ENCODE results near the gene PSMD1. TPM values are rescaled to one million over a fixed set of nuclear protein-coding genes. Genes with fewer than 3 reads are reported as not detected.

The PSMD1 gene
- total RNA-seq, 2 donors from 2014 or later: 47.1 to 73.1 TPM

DNA sequence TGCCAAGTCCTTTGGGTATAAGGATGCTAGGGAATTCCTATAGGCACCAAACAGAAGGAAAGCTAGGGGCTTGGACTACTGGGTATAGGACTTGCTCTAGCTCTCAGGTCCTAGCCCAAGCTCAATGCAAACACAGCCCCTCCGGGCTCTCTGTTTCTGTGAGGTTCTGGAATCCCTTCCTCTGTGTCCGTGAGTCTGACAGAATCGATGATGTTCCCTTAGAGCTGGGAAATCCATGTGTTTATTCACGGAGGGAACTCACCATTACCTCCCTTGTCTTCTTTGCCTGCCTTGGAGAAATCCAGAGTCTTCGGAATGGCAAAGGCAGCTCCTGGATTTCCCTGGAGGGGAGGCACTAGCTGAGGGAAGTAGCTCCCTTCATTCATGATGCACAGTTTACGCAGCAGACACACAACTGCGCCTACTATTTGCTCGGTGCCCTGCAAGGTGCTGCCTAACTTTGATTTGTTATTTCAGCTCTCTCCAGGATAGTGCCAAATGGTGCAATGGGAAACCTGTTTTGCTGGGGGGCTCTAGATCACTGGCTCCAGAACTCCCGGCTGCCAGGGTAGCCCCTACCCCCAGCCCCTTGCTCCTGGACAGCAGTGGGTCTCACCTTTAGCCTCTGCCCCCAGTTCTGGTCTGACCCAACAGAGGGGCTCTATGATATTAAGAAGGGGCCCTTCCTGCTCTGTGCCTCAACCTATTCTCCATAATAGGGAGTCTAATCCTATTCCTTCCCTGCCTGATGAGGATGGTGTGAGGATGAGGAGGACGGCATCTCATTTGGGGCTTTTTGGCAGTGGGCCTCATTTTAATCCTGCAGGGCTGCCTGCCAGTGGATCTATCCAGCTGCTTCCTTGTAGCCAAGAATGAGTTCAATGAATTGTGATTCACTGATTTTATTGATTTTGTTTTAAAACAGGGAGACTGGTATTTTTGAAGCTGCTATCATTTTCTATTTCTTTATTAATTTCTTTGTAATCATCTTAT, 8.4 kb upstream of the PSMD1 start:
- H3K36me3 ChIP-seq: no peaks in the 10 kb centered on the region
- H3K4me1 ChIP-seq (replicated peaks): peaks cover 4% of the 10 kb centered on the region
- H3K9me3 ChIP-seq: no peaks in the 10 kb centered on the region
- no peak overlapping the region for H3K27ac ChIP-seq
- intact Hi-C loops (cut with DNase I): no loop called here
- no peak overlapping the region for H3K4me3 ChIP-seq
- DNase-seq (ENCODE audit: low spot score): no peak
- 67% methylated on average over 10 of the region's 10 CpGs for WGBS
- H3K27me3 ChIP-seq (replicated peaks; ENCODE audit: insufficient read depth): no peaks in the 10 kb centered on the region
- TF ChIP-seq POLR2A (IDR thresholded peaks at IDR 0.05) (no peak), POLR2AphosphoS5 (IDR thresholded peaks at IDR 0.05) (no peak)
- TF ChIP-seq, protein P1, sequence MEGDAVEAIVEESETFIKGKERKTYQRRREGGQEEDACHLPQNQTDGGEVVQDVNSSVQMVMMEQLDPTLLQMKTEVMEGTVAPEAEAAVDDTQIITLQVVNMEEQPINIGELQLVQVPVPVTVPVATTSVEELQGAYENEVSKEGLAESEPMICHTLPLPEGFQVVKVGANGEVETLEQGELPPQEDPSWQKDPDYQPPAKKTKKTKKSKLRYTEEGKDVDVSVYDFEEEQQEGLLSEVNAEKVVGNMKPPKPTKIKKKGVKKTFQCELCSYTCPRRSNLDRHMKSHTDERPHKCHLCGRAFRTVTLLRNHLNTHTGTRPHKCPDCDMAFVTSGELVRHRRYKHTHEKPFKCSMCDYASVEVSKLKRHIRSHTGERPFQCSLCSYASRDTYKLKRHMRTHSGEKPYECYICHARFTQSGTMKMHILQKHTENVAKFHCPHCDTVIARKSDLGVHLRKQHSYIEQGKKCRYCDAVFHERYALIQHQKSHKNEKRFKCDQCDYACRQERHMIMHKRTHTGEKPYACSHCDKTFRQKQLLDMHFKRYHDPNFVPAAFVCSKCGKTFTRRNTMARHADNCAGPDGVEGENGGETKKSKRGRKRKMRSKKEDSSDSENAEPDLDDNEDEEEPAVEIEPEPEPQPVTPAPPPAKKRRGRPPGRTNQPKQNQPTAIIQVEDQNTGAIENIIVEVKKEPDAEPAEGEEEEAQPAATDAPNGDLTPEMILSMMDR (IDR thresholded peaks at IDR 0.05): no peak

DNA sequence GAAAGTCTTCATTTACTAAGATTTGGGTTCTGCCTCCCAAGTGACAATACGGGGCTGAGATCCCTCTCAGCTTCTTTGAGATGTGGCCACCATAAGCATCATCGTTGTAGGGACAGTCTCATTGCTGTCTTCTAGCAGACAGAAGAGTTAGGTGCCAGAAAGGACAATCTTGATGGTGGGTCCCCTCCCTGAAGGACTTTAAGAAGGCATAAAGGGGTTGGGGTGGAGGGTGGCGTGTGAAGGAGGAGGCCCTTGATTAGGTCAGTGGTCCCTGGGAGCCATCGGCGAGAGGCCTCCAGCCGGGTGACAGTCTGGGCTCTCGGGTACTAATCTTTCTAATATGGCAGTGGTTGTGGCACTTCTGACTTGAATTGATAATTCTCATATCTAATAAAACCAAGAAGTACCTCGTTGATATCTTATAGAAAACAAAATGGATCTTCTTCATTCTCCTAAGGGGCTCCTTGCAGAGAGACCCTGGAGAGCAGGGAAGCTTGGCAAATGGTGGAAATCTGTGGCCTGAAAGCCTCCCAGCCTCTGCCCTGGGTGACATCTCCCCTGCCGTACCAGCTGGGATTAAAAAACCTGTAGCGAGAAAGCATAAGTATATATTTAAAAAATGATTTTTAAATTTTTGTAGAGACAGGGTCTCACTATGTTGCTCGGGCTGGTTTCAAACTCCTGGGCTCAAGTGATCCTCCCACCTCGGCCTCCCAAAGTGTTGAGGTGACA, 7.2 kb upstream of the PSMD1 start:
- H3K4me3 ChIP-seq: no peak overlapping the region
- TF ChIP-seq, protein P1 (IDR thresholded peaks at IDR 0.05): no peak
- no peak for TF ChIP-seq POLR2AphosphoS5 (IDR thresholded peaks at IDR 0.05)
- no peak for TF ChIP-seq POLR2A (IDR thresholded peaks at IDR 0.05)
- H3K27ac ChIP-seq: no peak overlapping the region
- H3K4me1 ChIP-seq (replicated peaks): peaks cover 4% of the 10 kb centered on the region
- no peaks in the 10 kb centered on the region for H3K9me3 ChIP-seq
- no peak for DNase-seq (ENCODE audit: low spot score)
- 89% methylated on average over 12 of the region's 12 CpGs for WGBS
- H3K36me3 ChIP-seq: no peaks in the 10 kb centered on the region
- H3K27me3 ChIP-seq (replicated peaks; ENCODE audit: insufficient read depth): no peaks in the 10 kb centered on the region
- intact Hi-C loops (cut with DNase I): no loop called here

DNA sequence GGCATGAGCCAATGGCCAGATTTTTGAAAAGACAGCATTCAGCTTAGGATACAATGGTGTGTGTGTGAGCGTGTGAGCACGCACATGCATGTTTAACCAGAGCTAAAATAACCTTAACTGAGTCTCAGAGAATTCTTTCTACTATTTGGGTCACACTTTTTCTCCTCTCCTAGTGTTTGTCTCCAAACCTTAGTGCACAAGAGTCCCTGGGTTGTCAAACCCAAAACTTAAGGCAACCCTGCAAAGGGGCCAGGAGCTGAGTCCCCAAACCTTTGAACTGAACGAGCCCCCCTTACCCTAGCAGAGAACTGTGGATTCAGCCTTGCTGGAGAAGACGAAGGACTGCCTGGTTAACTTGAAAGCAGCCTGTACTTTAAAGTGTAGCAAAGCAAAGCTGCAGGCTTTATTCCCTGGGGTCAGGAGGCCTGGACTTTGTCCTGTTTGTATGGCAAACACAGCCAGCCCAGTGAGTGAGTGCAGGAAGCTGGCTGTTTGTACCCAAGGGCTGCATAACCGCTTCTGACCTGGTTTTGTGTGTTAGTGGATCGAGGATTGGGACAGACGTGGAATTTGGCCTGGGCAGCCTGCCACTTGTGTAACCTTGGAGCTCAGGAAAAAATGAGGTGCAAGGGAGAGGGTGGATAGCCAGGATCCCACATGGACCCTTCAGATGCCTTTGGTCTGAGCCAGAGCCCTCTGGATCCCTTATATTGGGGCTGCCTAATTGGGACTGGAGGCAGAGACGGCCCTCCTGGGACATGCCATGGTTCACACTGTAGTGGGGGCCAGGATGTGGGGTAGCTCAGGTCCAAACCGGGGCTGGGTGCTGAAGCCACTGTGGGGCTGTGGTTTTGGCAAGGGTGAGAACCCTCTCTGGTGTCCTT, 6.4 kb upstream of the PSMD1 start:
- WGBS: 68% methylated on average over 9 of the region's 9 CpGs
- no peaks in the 10 kb centered on the region for H3K9me3 ChIP-seq
- H3K36me3 ChIP-seq: no peaks in the 10 kb centered on the region
- H3K27me3 ChIP-seq (replicated peaks; ENCODE audit: insufficient read depth): no peaks in the 10 kb centered on the region
- intact Hi-C loops (cut with DNase I): no loop called here
- no peak for DNase-seq (ENCODE audit: low spot score)
- peak overlapping the region in 1 of 2 donors; percentile 20 for H3K27ac ChIP-seq
- H3K4me1 ChIP-seq (replicated peaks): peaks cover 4% of the 10 kb centered on the region
- TF ChIP-seq, protein P1 (IDR thresholded peaks at IDR 0.05): no peak
- no peak overlapping the region for H3K4me3 ChIP-seq

DNA sequence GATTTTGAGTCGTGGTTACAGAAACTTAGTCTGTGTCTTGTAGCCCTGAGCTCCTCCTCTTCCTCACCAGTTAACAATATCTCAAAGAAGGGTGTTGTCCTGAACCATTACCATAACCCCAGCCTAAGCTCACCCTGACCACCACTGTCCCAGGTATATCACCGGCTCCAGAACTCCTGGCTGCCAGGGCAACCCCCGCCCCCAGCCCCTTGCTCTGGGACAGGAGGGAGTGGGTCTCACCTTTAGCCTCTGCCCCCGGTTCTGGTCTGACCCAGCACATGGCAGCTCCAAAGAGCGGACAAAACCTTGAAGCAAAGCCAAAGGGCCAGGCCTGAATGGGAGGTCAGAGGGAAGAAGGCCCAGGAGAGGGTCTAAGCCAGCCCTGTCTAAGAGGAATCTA, 5.6 kb upstream of the PSMD1 start:
- no peak for DNase-seq (ENCODE audit: low spot score)
- WGBS: 79% methylated on average over 5 of the region's 5 CpGs
- no peaks in the 10 kb centered on the region for H3K27me3 ChIP-seq (replicated peaks; ENCODE audit: insufficient read depth)
- TF ChIP-seq, protein P1 (IDR thresholded peaks at IDR 0.05): no peak
- no peak for TF ChIP-seq POLR2AphosphoS5 (IDR thresholded peaks at IDR 0.05)
- TF ChIP-seq POLR2A (IDR thresholded peaks at IDR 0.05): no peak
- no peak overlapping the region for H3K4me3 ChIP-seq
- H3K4me1 ChIP-seq (replicated peaks): peaks cover 4% of the 10 kb centered on the region
- no peaks in the 10 kb centered on the region for H3K36me3 ChIP-seq
- intact Hi-C loops (cut with DNase I): no loop called here
- H3K27ac ChIP-seq: no peak overlapping the region
- H3K9me3 ChIP-seq: no peaks in the 10 kb centered on the region

All from prostate gland (tissue), 2 donors.